SU-DHL-6 (cell line): ENCODE data around the gene C6orf132.

ENCODE experiments used
- H2AFZ ChIP-seq: fragments of 200-600 bp; sonication (generic); 2 replicates; pipeline ENCODE4 v1.6.1; 2014; ENCODE audit warnings: low read depth, mild to moderate bottlenecking, moderate library complexity, mixed read lengths, antibody characterized with exemption, low read length; ENCODE audit not compliant: severe bottlenecking
- H3F3A ChIP-seq: fragments of 200-600 bp; shearing (Covaris generic); 2 replicates; pipeline ENCODE4 v1.6.0; 2016; ENCODE audit warnings: antibody characterized with exemption, mild to moderate bottlenecking; ENCODE audit not compliant: insufficient read depth
- H3K27ac ChIP-seq: fragments of 200-600 bp; sonication (generic); 2 replicates; pipeline ENCODE4 v1.5.1; 2016; ENCODE audit warnings: low read depth, mild to moderate bottlenecking, low read length, moderate library complexity, mixed read lengths
- H3K27me3 ChIP-seq: fragments of 200-600 bp; sonication (generic), shearing (Covaris generic); 2 replicates; pipeline ENCODE4 v1.6.0; 2014; ENCODE audit warnings: mild to moderate bottlenecking, low read length
- H3K36me3 ChIP-seq: fragments of 200-600 bp; sonication (generic); 2 replicates; pipeline ENCODE4 v1.6.1; 2014; ENCODE audit warnings: mild to moderate bottlenecking, low read length, mixed read lengths
- H3K4me2 ChIP-seq: fragments of 300-600, 200-600 bp; shearing (Covaris generic), sonication (generic); 2 replicates; pipeline ENCODE4 v1.6.0; 2014; ENCODE audit warnings: low read length, low read depth, mild to moderate bottlenecking; ENCODE audit not compliant: poor library complexity, severe bottlenecking
- H3K4me3 ChIP-seq: fragments of 200-600 bp; sonication (generic); 2 replicates; pipeline ENCODE4 v1.5.1; 2014; ENCODE audit warnings: antibody characterized with exemption, low read length, mild to moderate bottlenecking, mixed read lengths; ENCODE audit not compliant: insufficient read depth, poor library complexity, severe bottlenecking
- H3K79me2 ChIP-seq: fragments of 200-600 bp; sonication (generic); 2 replicates; pipeline ENCODE4 v1.6.1; 2014; ENCODE audit warnings: mild to moderate bottlenecking, low read length, moderate library complexity; ENCODE audit not compliant: insufficient read depth
- H3K9ac ChIP-seq: fragments of 200-600 bp; sonication (generic); 2 replicates; pipeline ENCODE4 v1.7.0; 2014; ENCODE audit warnings: mild to moderate bottlenecking, low read length
- H3K9me2 ChIP-seq: fragments of 200-600 bp; sonication (generic); replicated peaks from 2 replicates; pipeline ENCODE4 v1.6.1; 2014; ENCODE audit warnings: low read length; ENCODE audit not compliant: insufficient read depth
- H3K9me3 ChIP-seq: fragments of 200-600 bp; sonication (generic); 2 replicates; pipeline ENCODE4 v1.6.1; 2014; ENCODE audit warnings: low read length, mixed read lengths; ENCODE audit not compliant: insufficient read depth
- H4K20me1 ChIP-seq: fragments of 200-600 bp; sonication (generic); 2 replicates; pipeline ENCODE4 v1.6.1; 2014; ENCODE audit warnings: low read depth, mild to moderate bottlenecking, antibody characterized with exemption, low read length, moderate library complexity, mixed read lengths
- CTCF ChIP-seq: fragments of 200-600 bp; sonication (generic); IDR thresholded peaks from one replicate; pipeline ENCODE4 v1.5.1; 2017; ENCODE audit warnings: antibody characterized with exemption, mild to moderate bottlenecking, low read length, moderate library complexity; ENCODE audit not compliant: insufficient read depth, poor library complexity, severe bottlenecking
- EZH2phosphoT487 ChIP-seq: fragments of 200-600 bp; sonication (generic), shearing (Covaris generic); conservative IDR thresholded peaks from 2 replicates; pipeline ENCODE4 v1.6.1; 2018; ENCODE audit warnings: mild to moderate bottlenecking, antibody characterized with exemption, low read length, moderate library complexity, mixed read lengths

C6orf132 gene

GRCh38 chr6:42103216-42103615, 39.2 kb downstream of the C6orf132 start:
- no peak overlapping the region for H2AFZ ChIP-seq
- no peak overlapping the region for H3K4me2 ChIP-seq
- H3K27me3 ChIP-seq, result no peaks in the 10 kb centered on the region

GRCh38 chr6:42101186-42101657, 41.2 kb downstream of the C6orf132 start:
- H3K27me3 ChIP-seq, result no peaks in the 10 kb centered on the region
- H4K20me1 ChIP-seq, result no peaks in the 10 kb centered on the region
- H3K36me3 ChIP-seq, result no peaks in the 10 kb centered on the region
- H2AFZ ChIP-seq, result no peak overlapping the region
- no peak overlapping the region for H3K27ac ChIP-seq
- no peaks in the 10 kb centered on the region for H3K79me2 ChIP-seq
- no peak overlapping the region for H3K9ac ChIP-seq
- no peak overlapping the region for H3K4me3 ChIP-seq
- no peaks in the 10 kb centered on the region for H3K9me2 ChIP-seq
- no peak overlapping the region for H3K4me2 ChIP-seq
- H3F3A ChIP-seq, result no peaks in the 10 kb centered on the region
- TF ChIP-seq CTCF, result no peak
- no peak for TF ChIP-seq EZH2phosphoT487
- no peaks in the 10 kb centered on the region for H3K9me3 ChIP-seq

More at GRCh38 chr6:42103216-42103615, 39.2 kb downstream of the C6orf132 start:
- no peaks in the 10 kb centered on the region for H3K79me2 ChIP-seq
- H3K9ac ChIP-seq, result no peak overlapping the region
- no peaks in the 10 kb centered on the region for H3K9me2 ChIP-seq
- no peaks in the 10 kb centered on the region for H3K9me3 ChIP-seq
- no peaks in the 10 kb centered on the region for H3K36me3 ChIP-seq
- no peaks in the 10 kb centered on the region for H3F3A ChIP-seq
- TF ChIP-seq EZH2phosphoT487 (no peak), CTCF (no peak)
- no peak overlapping the region for H3K4me3 ChIP-seq
- no peak overlapping the region for H3K27ac ChIP-seq
- H4K20me1 ChIP-seq, result no peaks in the 10 kb centered on the region

GRCh38 chr6:42100029-42100901, 42.2 kb downstream of the C6orf132 start:
- Histone ChIP-seq H4K20me1 (no peaks in the 10 kb centered on the region), H3K36me3 (no peaks in the 10 kb centered on the region), H3K9me3 (no peaks in the 10 kb centered on the region), H2AFZ (no peak overlapping the region), H3K27me3 (no peaks in the 10 kb centered on the region), H3F3A (no peaks in the 10 kb centered on the region), H3K9me2 (no peaks in the 10 kb centered on the region), H3K79me2 (no peaks in the 10 kb centered on the region), H3K4me2 (no peak overlapping the region), H3K4me3 (no peak overlapping the region), H3K27ac (no peak overlapping the region), H3K9ac (no peak overlapping the region)
- TF ChIP-seq CTCF (no peak), EZH2phosphoT487 (no peak)
